ENCODE data around the gene FBL.
A peak's percentile ranks its signal among the peaks of the same experiment; 100 is the strongest.
"Not testable (repeated sequence)": the region's sequence is repeated elsewhere in the genome, so short reads cannot be mapped to it uniquely, and the experiment has no call there.

Gene FBL

GRCh38 chr19:39880241-39880640 is 34.1 kb upstream of the FBL start:
- not testable (repeated sequence) for ATAC-seq, H3K4me1 Mint-ChIP-seq, H3K4me3 Mint-ChIP-seq, H3K27ac Mint-ChIP-seq, DNase-seq, H3K27me3 Mint-ChIP-seq, H3K9me3 Mint-ChIP-seq

GRCh38 chr19:39879796-39880195 is 33.6 kb upstream of the FBL start:
- not testable (repeated sequence) for H3K4me3 Mint-ChIP-seq, H3K27me3 Mint-ChIP-seq, H3K9me3 Mint-ChIP-seq, ATAC-seq, H3K27ac Mint-ChIP-seq, DNase-seq, H3K4me1 Mint-ChIP-seq

- not testable (repeated sequence) for ATAC-seq, H3K4me3 Mint-ChIP-seq, H3K27ac Mint-ChIP-seq, DNase-seq, H3K9me3 Mint-ChIP-seq, H3K27me3 Mint-ChIP-seq, H3K4me1 Mint-ChIP-seq
Observed at GRCh38 chr19:39878866-39879265, 32.7 kb upstream of the FBL start.

GRCh38 chr19:39878398-39878797 is 32.2 kb upstream of the FBL start:
- Mint-ChIP-seq H3K4me3 (no peak overlapping the region), H3K4me1 (peaks cover 7% of the 10 kb centered on the region), H3K27ac (peak overlapping the region in 1 of 2 donors; percentile 26), H3K27me3 (no peaks in the 10 kb centered on the region), H3K9me3 (no peaks in the 10 kb centered on the region)
- DNase-seq, result no peak
- no peak for ATAC-seq

GRCh38 chr19:39877982-39878381 is 31.8 kb upstream of the FBL start:
- not testable (repeated sequence) for H3K4me3 Mint-ChIP-seq, H3K4me1 Mint-ChIP-seq, H3K9me3 Mint-ChIP-seq, H3K27me3 Mint-ChIP-seq, H3K27ac Mint-ChIP-seq, ATAC-seq, DNase-seq

GRCh38 chr19:39877488-39877887 is 31.3 kb upstream of the FBL start:
- not testable (repeated sequence) for H3K4me3 Mint-ChIP-seq, H3K27me3 Mint-ChIP-seq, H3K4me1 Mint-ChIP-seq, H3K27ac Mint-ChIP-seq, H3K9me3 Mint-ChIP-seq
- ATAC-seq (peak; percentile 60), DNase-seq (peak in 1 of 2 donors; percentile 43)

- H3K4me3 Mint-ChIP-seq, result not testable (repeated sequence)
Observed at GRCh38 chr19:39876486-39876885, 30.3 kb upstream of the FBL start.

GRCh38 chr19:39875401-39875864 is 29.3 kb upstream of the FBL start:
- not testable (repeated sequence) for DNase-seq

More at GRCh38 chr19:39876486-39876885, 30.3 kb upstream of the FBL start:
- DNase-seq, H3K4me1 Mint-ChIP-seq, H3K9me3 Mint-ChIP-seq, H3K27me3 Mint-ChIP-seq, H3K27ac Mint-ChIP-seq, ATAC-seq: not testable (repeated sequence)

GRCh38 chr19:39874404-39874803 is 28.2 kb upstream of the FBL start:
- Mint-ChIP-seq H3K4me3 (no peak overlapping the region), H3K4me1 (no peaks in the 10 kb centered on the region), H3K9me3 (no peaks in the 10 kb centered on the region), H3K27me3 (no peaks in the 10 kb centered on the region), H3K27ac (no peak overlapping the region)
- ATAC-seq (no peak), DNase-seq (no peak)

More at GRCh38 chr19:39875401-39875864, 29.3 kb upstream of the FBL start:
- H3K27me3 Mint-ChIP-seq, H3K4me1 Mint-ChIP-seq, ATAC-seq, H3K9me3 Mint-ChIP-seq, H3K4me3 Mint-ChIP-seq: not testable (repeated sequence)
- H3K27ac Mint-ChIP-seq, result peak overlapping the region in 1 of 2 donors; percentile 22

- no peaks in the 10 kb centered on the region for H3K9me3 Mint-ChIP-seq
- ATAC-seq (no peak), DNase-seq (no peak)
- no peak overlapping the region for H3K27ac Mint-ChIP-seq
- no peak overlapping the region for H3K4me3 Mint-ChIP-seq
- H3K4me1 Mint-ChIP-seq, result no peaks in the 10 kb centered on the region
- H3K27me3 Mint-ChIP-seq, result no peaks in the 10 kb centered on the region
Observed at GRCh38 chr19:39873385-39873784, 27.2 kb upstream of the FBL start.

- H3K9me3 Mint-ChIP-seq, result no peaks in the 10 kb centered on the region
- peak overlapping the region in 1 of 2 donors; percentile 83 for H3K27ac Mint-ChIP-seq
- DNase-seq (no peak), ATAC-seq (no peak)
- no peaks in the 10 kb centered on the region for H3K27me3 Mint-ChIP-seq
- no peak overlapping the region for H3K4me3 Mint-ChIP-seq
- H3K4me1 Mint-ChIP-seq, result no peaks in the 10 kb centered on the region
Observed at GRCh38 chr19:39871886-39872866, 26.0 kb upstream of the FBL start.

GRCh38 chr19:39871362-39871761 is 25.2 kb upstream of the FBL start:
- no peak for ATAC-seq
- H3K27ac Mint-ChIP-seq, result no peak overlapping the region
- no peaks in the 10 kb centered on the region for H3K27me3 Mint-ChIP-seq

GRCh38 chr19:39870171-39870971 is 24.2 kb upstream of the FBL start:
- DNase-seq (no peak), ATAC-seq (peak; percentile 37)
- Mint-ChIP-seq H3K9me3 (no peaks in the 10 kb centered on the region), H3K27ac (peak overlapping the region in 1 of 2 donors; percentile 71), H3K27me3 (no peaks in the 10 kb centered on the region), H3K4me1 (no peaks in the 10 kb centered on the region), H3K4me3 (no peak overlapping the region)

More at GRCh38 chr19:39871362-39871761, 25.2 kb upstream of the FBL start:
- Mint-ChIP-seq H3K9me3 (no peaks in the 10 kb centered on the region), H3K4me3 (no peak overlapping the region), H3K4me1 (no peaks in the 10 kb centered on the region)
- no peak for DNase-seq

- Mint-ChIP-seq H3K27ac (no peak overlapping the region), H3K9me3 (no peaks in the 10 kb centered on the region), H3K27me3 (no peaks in the 10 kb centered on the region), H3K4me1 (no peaks in the 10 kb centered on the region), H3K4me3 (no peak overlapping the region)
- no peak for DNase-seq
- ATAC-seq, result no peak
Observed at GRCh38 chr19:39867952-39868351, 21.8 kb upstream of the FBL start.

GRCh38 chr19:39867133-39867532 is 21.0 kb upstream of the FBL start:
- no peak overlapping the region for H3K4me3 Mint-ChIP-seq
- H3K27ac Mint-ChIP-seq, result no peak overlapping the region
- H3K4me1 Mint-ChIP-seq, result no peaks in the 10 kb centered on the region

GRCh38 chr19:39865953-39866352 is 19.8 kb upstream of the FBL start:
- Mint-ChIP-seq H3K9me3 (no peaks in the 10 kb centered on the region), H3K27me3 (no peaks in the 10 kb centered on the region), H3K4me3 (no peak overlapping the region), H3K27ac (peak overlapping the region in 1 of 2 donors; percentile 94), H3K4me1 (no peaks in the 10 kb centered on the region)
- DNase-seq (no peak), ATAC-seq (no peak)

More at GRCh38 chr19:39867133-39867532, 21.0 kb upstream of the FBL start:
- no peak for ATAC-seq
- no peaks in the 10 kb centered on the region for H3K27me3 Mint-ChIP-seq
- no peaks in the 10 kb centered on the region for H3K9me3 Mint-ChIP-seq
- no peak for DNase-seq
